Spleen (tissue), 11 donors: ENCODE data around the gene ZNF284. TPM values are rescaled to one million over a fixed set of nuclear protein-coding genes. Genes with fewer than 3 reads are reported as not detected.

Experiments used
- DNase-seq: peaks from one replicate; pipeline ENCODE4 v3.0.0-alpha.2; 2020
- H3K27ac ChIP-seq, 8 donors: fragments of 200-600 bp; sonication (generic) in 7 of 8; 1 replicate in 4 of 8; 2 replicates in 4 of 8; pipeline versions ENCODE4 v1.5.0 to v1.8.0; 2016 to 2021; ENCODE audit warnings: inconsistent platforms in 4 of 8, mild to moderate bottlenecking in 4 of 8, moderate library complexity in 1 of 8
- H3K27me3 ChIP-seq, 7 donors: fragments of 200-600 bp; sonication (generic) in 6 of 7; replicated peaks in 1 of 7; 1 replicate in 4 of 7; 2 replicates in 3 of 7; pipeline versions ENCODE4 v1.5.0 to v1.8.0; 2016 to 2021; ENCODE audit warnings: inconsistent platforms in 3 of 7, mild to moderate bottlenecking in 1 of 7
- H3K36me3 ChIP-seq, 6 donors: fragments of 200-600 bp; sonication (generic) in 5 of 6; 1 replicate in 4 of 6; 2 replicates in 2 of 6; pipeline versions ENCODE4 v1.5.0 to v1.8.0; 2016 to 2021; ENCODE audit warnings: inconsistent platforms in 2 of 6
- H3K4me1 ChIP-seq, 6 donors: fragments of 200-600 bp; sonication (generic) in 5 of 6; 1 replicate in 3 of 6; 2 replicates in 3 of 6; pipeline versions ENCODE4 v1.5.0 to v1.8.0; 2016 to 2021; ENCODE audit warnings: inconsistent platforms in 3 of 6
- H3K4me3 ChIP-seq, 8 donors: fragments of 200-600 bp; sonication (generic) in 7 of 8; 1 replicate in 4 of 8; 2 replicates in 4 of 8; pipeline versions ENCODE4 v1.5.0 to v1.8.0; 2016 to 2021; ENCODE audit warnings: inconsistent platforms in 4 of 8, mild to moderate bottlenecking in 4 of 8, moderate library complexity in 2 of 8
- H3K9me3 ChIP-seq, 8 donors: fragments of 200-600 bp; sonication (generic) in 7 of 8; 1 replicate in 4 of 8; 2 replicates in 4 of 8; pipeline versions ENCODE4 v1.5.0 to v1.8.0; 2016 to 2021; ENCODE audit warnings: inconsistent platforms in 4 of 8
- POLR2A ChIP-seq, 3 donors: fragments of 450-650 bp; IDR thresholded peaks; one replicate each; pipeline ENCODE4 v1.5.1; 2017; ENCODE audit warnings: antibody characterized with exemption in 3 of 3, mild to moderate bottlenecking in 1 of 3
- POLR2AphosphoS5 ChIP-seq, 3 donors: sonication (generic); formaldehyde crosslinking; IDR thresholded peaks; one replicate each; pipeline ENCODE4 v1.5.1; 2017; ENCODE audit warnings: antibody characterized with exemption in 3 of 3
- WGBS, 5 donors: extraction: QIAGEN DNeasy Blood & Tissue Kit in 3 of 5; methylation state at CpG; one replicate each; pipeline versions ENCODE4 v1.1.5 to v1.1.7; 2013 to 2018; 5-methylcytosine and 5-hydroxymethylcytosine counted together
- intact Hi-C: fragments of 100-400 bp; cut with DNase I; formaldehyde crosslinking; loops from one replicate; pipeline ENCODE4 v1.15.0; 2023; ENCODE audit warnings: low total_unique reads
- polyA plus RNA-seq, 3 donors: library from polyadenylated mRNA; stranded (reverse); fragments of 200-250 nt; gene quantifications; one replicate each; pipeline ENCODE4 v1.2.1, GENCODE V29; 2013
- total RNA-seq, 7 donors: library from RNA; depleted of rRNA in 3 of 7; stranded (reverse); fragments of >200 nt in 3 of 7; fragmentation: NEBNext Ultra II Directional in 4 of 7; extraction: Animal tissue kit (Norgen Biotek cat#: 25700) in 4 of 7; gene quantifications; one replicate each; pipeline versions ENCODE4 v1.1.0 to v1.2.1, GENCODE V29; 2016 to 2021
- TF ChIP-seq, protein P1 (sequence below), 11 experiments: fragments of 200-600 bp in 7 of 11; fragments of 450-650 bp in 4 of 11; sonication (generic) in 4 of 11; IDR thresholded peaks in 8 of 11; conservative IDR thresholded peaks in 3 of 11; 1 replicate in 7 of 11; 2 replicates in 4 of 11; pipeline versions ENCODE4 v1.4.0 to v1.8.0; 2016 to 2021; ENCODE audit warnings: antibody characterized with exemption in 11 of 11, inconsistent platforms in 4 of 11, mild to moderate bottlenecking in 1 of 11
- donor health status: healthy with polysubstance abuse.
- donor health status: DM: no; HTN: no; CAD: no; lungs with moderate emphysema.
- donor health status: DM: no; HTN: no; CAD: no.
- donor health status: Bipolar disorder and iron deficiency.
- donor health status: healthy.
- donor health status: DM: no; HTN: no; CAD: no.
- donor health status: DM: yes; HTN: yes; CAD: no.

The ZNF284 gene
- total and polyA plus RNA-seq, 10 donors, result 0.59 to 3.8 (median 2.6) TPM

DNA sequence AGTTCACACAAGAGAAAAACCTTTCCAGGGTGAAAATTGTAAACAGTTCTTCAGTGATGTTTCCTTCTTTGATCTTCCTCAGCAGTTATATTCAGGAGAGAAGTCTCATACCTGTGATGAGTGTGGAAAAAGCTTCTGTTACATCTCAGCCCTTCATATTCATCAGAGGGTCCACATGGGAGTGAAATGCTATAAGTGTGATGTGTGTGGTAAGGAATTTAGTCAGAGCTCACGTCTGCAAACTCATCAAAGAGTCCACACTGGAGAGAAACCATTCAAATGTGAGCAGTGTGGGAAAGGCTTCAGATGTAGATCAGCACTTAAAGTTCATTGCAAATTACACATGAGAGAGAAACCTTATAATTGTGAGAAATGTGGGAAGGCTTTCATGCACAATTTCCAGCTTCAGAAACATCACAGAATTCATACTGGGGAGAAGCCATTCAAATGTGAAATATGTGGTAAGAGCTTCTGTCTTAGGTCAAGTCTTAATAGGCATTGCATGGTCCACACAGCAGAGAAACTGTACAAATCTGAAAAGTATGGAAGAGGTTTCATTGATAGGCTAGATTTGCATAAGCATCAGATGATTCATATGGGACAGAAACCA lies 39.9 kb upstream of the ZNF284 start:
- H3K27me3 ChIP-seq, result no peaks in the 10 kb centered on the region
- TF ChIP-seq POLR2AphosphoS5 (IDR thresholded peaks at IDR 0.05), result no peak
- TF ChIP-seq, protein P1, sequence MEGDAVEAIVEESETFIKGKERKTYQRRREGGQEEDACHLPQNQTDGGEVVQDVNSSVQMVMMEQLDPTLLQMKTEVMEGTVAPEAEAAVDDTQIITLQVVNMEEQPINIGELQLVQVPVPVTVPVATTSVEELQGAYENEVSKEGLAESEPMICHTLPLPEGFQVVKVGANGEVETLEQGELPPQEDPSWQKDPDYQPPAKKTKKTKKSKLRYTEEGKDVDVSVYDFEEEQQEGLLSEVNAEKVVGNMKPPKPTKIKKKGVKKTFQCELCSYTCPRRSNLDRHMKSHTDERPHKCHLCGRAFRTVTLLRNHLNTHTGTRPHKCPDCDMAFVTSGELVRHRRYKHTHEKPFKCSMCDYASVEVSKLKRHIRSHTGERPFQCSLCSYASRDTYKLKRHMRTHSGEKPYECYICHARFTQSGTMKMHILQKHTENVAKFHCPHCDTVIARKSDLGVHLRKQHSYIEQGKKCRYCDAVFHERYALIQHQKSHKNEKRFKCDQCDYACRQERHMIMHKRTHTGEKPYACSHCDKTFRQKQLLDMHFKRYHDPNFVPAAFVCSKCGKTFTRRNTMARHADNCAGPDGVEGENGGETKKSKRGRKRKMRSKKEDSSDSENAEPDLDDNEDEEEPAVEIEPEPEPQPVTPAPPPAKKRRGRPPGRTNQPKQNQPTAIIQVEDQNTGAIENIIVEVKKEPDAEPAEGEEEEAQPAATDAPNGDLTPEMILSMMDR (IDR thresholded peaks at IDR 0.05 in 8 of 11, conservative IDR thresholded peaks at IDR 0.05 in 3 of 11), result no peak
- TF ChIP-seq POLR2A (IDR thresholded peaks at IDR 0.05), result no peak
- DNase-seq, result no peak
- H3K4me1 ChIP-seq, result no peaks in the 10 kb centered on the region
- H3K4me3 ChIP-seq, result peak overlapping the region in 1 of 8 donors; percentile 17
- peaks cover 29 to 100% (median 100%) of the 10 kb centered on the region in 8 donors for H3K9me3 ChIP-seq
- peaks cover 28 to 70% (median 56%) of the 10 kb centered on the region in 6 donors for H3K36me3 ChIP-seq
- H3K27ac ChIP-seq, result no peak overlapping the region
- intact Hi-C loops, result no loop called here
- WGBS, 5 donors, result 72 to 90% (median 85%) methylated on average over 1 of the region's 1 CpG

DNA sequence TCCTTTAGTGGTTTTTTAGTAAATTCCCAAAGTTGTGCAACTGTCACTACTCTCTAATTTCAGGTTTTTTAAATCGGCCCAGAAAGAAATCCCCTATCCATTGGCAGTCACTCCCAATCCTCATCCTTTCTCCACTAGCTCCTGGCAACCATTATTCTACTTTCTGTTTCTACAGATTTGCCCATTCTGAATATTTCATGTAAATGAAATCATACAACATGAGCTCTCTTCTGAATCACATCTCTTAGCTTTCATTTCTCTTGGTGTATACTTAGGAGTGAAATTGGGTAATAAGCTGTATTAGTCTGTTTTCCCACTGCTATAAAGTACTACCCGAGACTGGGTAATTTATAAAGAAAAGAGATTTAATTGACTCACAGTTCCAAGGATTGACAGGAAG lies 29.8 kb upstream of the ZNF284 start:
- Histone ChIP-seq H3K36me3 (no peaks in the 10 kb centered on the region), H3K4me1 (no peaks in the 10 kb centered on the region), H3K4me3 (no peak overlapping the region), H3K27me3 (peaks cover 0 to 13% (median 0%) of the 10 kb centered on the region in 7 donors), H3K27ac (no peak overlapping the region), H3K9me3 (peaks cover 4 to 88% (median 64%) of the 10 kb centered on the region in 8 donors)
- intact Hi-C loops, result no loop called here
- 82 to 89% (median 85%) methylated on average over 2 of the region's 2 CpGs for WGBS, 5 donors
- TF ChIP-seq POLR2AphosphoS5 (IDR thresholded peaks at IDR 0.05) (no peak), POLR2A (IDR thresholded peaks at IDR 0.05) (no peak)
- TF ChIP-seq, protein P1 (IDR thresholded peaks at IDR 0.05 in 8 of 11, conservative IDR thresholded peaks at IDR 0.05 in 3 of 11), result no peak
- no peak for DNase-seq

DNA sequence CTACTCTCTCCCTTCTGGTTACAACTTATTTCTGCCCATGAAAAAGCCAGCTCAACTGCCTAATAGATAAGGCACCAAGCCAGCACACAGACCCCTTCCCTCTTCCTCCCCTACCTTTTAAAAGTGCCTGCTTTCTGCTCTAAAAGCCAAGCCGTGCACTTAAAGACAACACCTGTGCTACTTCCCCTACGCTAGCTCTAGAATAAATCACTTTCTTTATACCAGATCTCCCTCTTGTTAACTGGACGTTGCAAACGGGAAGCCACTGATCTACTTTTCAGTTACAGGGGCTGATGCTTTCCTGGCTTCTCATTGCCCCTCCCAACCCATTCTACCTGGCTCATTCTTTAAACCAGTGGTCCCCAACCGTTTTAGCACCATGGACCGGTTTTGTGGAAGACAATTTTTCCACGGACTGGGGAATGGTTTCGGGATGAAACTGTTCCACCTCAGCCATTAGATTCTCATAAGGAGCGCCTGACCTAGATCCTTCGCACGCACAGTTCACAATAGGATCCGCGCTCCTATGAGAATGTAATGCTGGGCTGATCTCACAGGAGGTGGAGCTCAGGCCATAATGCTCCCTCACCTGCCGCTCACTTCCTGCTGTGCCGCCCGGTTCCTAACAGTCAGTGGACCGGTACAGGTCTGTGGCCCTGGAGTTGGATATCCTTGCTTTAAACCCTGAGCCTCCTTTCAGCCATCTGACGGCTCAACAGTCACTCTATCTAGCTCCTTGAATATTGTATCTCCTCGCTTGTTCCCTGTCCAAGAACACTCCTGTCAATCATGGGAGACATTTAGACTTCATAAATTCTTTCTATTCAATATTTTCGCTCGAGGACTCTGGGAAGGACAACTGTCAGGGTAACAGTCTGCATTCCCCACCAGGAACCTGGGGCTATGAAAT lies 21.0 kb upstream of the ZNF284 start:
- DNase-seq, result no peak
- WGBS, 5 donors, result 8 to 20% (median 15%) methylated on average over 21 of the region's 21 CpGs
- peaks cover 0 to 16% (median 10%) of the 10 kb centered on the region in 6 donors for H3K36me3 ChIP-seq
- intact Hi-C loops, result no loop called here
- H3K4me1 ChIP-seq, result peaks cover 7 to 26% (median 17%) of the 10 kb centered on the region in 6 donors
- peak overlapping the region; percentile 52 to 82 (median 66) for H3K4me3 ChIP-seq
- H3K27ac ChIP-seq, result peak overlapping the region; percentile 14 to 82 (median 66)
- TF ChIP-seq, protein P1 (IDR thresholded peaks at IDR 0.05 in 8 of 11, conservative IDR thresholded peaks at IDR 0.05 in 3 of 11), result no peak
- TF ChIP-seq POLR2A (IDR thresholded peaks at IDR 0.05) (no peak), POLR2AphosphoS5 (IDR thresholded peaks at IDR 0.05) (no peak)
- H3K27me3 ChIP-seq, result peaks cover 0 to 8% (median 0%) of the 10 kb centered on the region in 7 donors
- H3K9me3 ChIP-seq, result peaks cover 0 to 32% (median 13%) of the 10 kb centered on the region in 8 donors
